B cell (primary cell): ENCODE measurements around the gene NEMP1.

Experiments
- EZH2 ChIP-seq: IDR thresholded peaks from 2 replicates; pipeline ENCODE4 v1.6.1; 2012; ENCODE audit warnings: borderline replicate concordance, low read depth, mild to moderate bottlenecking, moderate library complexity, low read length; ENCODE audit not compliant: insufficient read depth, poor library complexity, severe bottlenecking
- TF ChIP-seq, protein P1 (sequence below): fragments of 200-600 bp; IDR thresholded peaks from one replicate; pipeline ENCODE4 v1.8.0; 2022; ENCODE audit warnings: antibody characterized with exemption, mild to moderate bottlenecking

DNA sequence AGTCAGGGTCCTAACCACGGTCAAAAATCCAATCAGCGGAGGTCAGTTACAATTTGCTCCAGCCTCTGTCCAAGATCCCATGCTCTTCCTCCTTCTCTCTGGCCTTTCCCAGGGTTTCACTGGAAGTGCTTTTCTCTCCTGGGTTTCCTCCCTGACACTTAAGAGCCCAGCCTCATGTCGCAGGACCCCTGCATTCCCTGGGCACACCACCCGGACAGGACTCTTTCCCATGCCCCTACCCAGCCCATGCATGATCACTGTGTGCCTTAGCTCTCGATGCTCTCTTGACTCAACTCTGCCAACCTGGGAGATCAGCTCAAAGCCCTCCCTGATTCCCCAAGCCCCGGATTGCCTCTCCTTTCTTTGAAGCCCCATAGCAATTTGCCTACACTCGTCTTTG lies 46.8 kb downstream of the NEMP1 start:
- TF ChIP-seq, protein P1, sequence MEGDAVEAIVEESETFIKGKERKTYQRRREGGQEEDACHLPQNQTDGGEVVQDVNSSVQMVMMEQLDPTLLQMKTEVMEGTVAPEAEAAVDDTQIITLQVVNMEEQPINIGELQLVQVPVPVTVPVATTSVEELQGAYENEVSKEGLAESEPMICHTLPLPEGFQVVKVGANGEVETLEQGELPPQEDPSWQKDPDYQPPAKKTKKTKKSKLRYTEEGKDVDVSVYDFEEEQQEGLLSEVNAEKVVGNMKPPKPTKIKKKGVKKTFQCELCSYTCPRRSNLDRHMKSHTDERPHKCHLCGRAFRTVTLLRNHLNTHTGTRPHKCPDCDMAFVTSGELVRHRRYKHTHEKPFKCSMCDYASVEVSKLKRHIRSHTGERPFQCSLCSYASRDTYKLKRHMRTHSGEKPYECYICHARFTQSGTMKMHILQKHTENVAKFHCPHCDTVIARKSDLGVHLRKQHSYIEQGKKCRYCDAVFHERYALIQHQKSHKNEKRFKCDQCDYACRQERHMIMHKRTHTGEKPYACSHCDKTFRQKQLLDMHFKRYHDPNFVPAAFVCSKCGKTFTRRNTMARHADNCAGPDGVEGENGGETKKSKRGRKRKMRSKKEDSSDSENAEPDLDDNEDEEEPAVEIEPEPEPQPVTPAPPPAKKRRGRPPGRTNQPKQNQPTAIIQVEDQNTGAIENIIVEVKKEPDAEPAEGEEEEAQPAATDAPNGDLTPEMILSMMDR: no peak
- TF ChIP-seq EZH2: no peak
